Psoas muscle (tissue), 8 donors: ENCODE results near the gene MAPKAP1. TPM values are rescaled to one million over a fixed set of nuclear protein-coding genes. Genes with fewer than 3 reads are reported as not detected.
"Not testable (repeated sequence)": the region's sequence is repeated elsewhere in the genome, so short reads cannot be mapped to it uniquely, and the experiment has no call there.

Experiments used
- ATAC-seq, 4 donors: fragments of 200-7000 bp; cut with Tn5 transposase; one replicate each; pipeline ENCODE4 v1.9.1; 2020; ENCODE audit warnings: moderate library complexity in 3 of 4, mild to moderate bottlenecking in 2 of 4
- DNase-seq, 2 donors: peaks; one replicate each; pipeline ENCODE4 v3.0.0-alpha.2; 2020
- H3K27ac ChIP-seq: fragments of 200-600 bp; one replicate; pipeline ENCODE4 v1.8.0; 2022
- H3K27me3 ChIP-seq, 3 donors: fragments of 200-600 bp in 1 of 3; one replicate each; pipeline versions ENCODE4 v1.6.1 to v1.8.0; 2013 to 2022; ENCODE audit warnings: low read length in 2 of 3, mild to moderate bottlenecking in 2 of 3, moderate library complexity in 1 of 3; ENCODE audit not compliant: insufficient read depth in 3 of 3
- H3K36me3 ChIP-seq, 2 donors: fragments of 200-600 bp in 1 of 2; one replicate each; pipeline versions ENCODE4 v1.6.1 to v1.8.0; 2013 to 2022; ENCODE audit warnings: low read depth in 1 of 2, mild to moderate bottlenecking in 1 of 2, moderate library complexity in 1 of 2; ENCODE audit not compliant: insufficient read depth in 1 of 2
- H3K4me1 ChIP-seq: fragments of 200-600 bp; one replicate; pipeline ENCODE4 v1.8.0; 2022
- H3K4me3 ChIP-seq: fragments of 200-600 bp; one replicate; pipeline ENCODE4 v1.8.0; 2022; ENCODE audit warnings: mild to moderate bottlenecking
- H3K9me3 ChIP-seq: fragments of 200-600 bp; one replicate; pipeline ENCODE4 v1.8.0; 2022
- WGBS, 3 donors: extraction: QIAGEN DNeasy Blood & Tissue Kit; methylation state at CpG; one replicate each; pipeline versions ENCODE4 v1.1.6 to v1.1.7; 2013; 5-methylcytosine and 5-hydroxymethylcytosine counted together
- intact Hi-C, 2 donors: fragments of 100-400 bp; cut with DNase I; formaldehyde crosslinking; loops; one replicate each; pipeline versions ENCODE4 v1.11.0 to v1.14.2; 2022
- polyA plus RNA-seq, 3 donors: library from polyadenylated mRNA; stranded (reverse); fragments of 200-250 nt; gene quantifications; one replicate each; pipeline ENCODE4 v1.2.3, GENCODE V29; 2013
- total RNA-seq, 4 donors: library from RNA; stranded (reverse); fragmentation: NEBNext Ultra II Directional in 2 of 4; extraction: Animal tissue kit (Norgen Biotek cat#: 25700) in 2 of 4; gene quantifications; one replicate each; pipeline versions ENCODE4 v1.2.1 to v1.2.4, GENCODE V29; 2021 to 2023
- TF ChIP-seq, protein P1 (sequence below): fragments of 200-600 bp; IDR thresholded peaks from one replicate; pipeline ENCODE4 v1.8.0; 2022; ENCODE audit warnings: antibody characterized with exemption
- donor health status: healthy with polysubstance abuse.
- donor health status: DM: no; HTN: no; CAD: no; lungs with moderate emphysema.
- donor health status: Bipolar disorder and iron deficiency.
- donor health status: healthy.
- donor health status: DM: yes; HTN: yes; CAD: no.
- donor health status: DM: no; HTN: no; CAD: no.
- donor health status: DM: no; HTN: no; CAD: no.
- donor health status: DM: yes; HTN: yes; CAD: no.

The MAPKAP1 gene
- total and polyA plus RNA-seq, 7 donors = 64.2 to 124 (median 90.4) TPM

DNA sequence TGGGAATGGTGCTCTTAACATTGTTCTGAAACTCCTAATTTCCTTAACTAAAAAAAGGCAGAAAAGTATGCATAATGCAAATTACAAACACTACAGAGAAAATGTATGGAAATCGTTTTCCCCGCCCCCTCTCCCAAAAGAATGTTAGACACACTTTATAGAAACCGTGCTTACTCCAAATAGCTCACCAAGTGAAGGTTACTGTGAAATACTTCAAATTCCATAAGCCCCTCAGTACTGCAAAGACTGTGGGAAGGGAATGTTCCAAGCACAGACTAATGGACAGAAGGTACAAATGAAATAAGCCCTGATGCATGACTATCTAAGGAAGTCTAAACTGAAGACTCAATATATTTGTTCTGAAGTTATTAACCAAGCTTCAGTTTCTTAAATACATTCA lies 12.5 kb downstream of the MAPKAP1 start:
- H3K4me3 ChIP-seq = no peak overlapping the region
- WGBS, 3 donors = 56 to 58% (median 56%) methylated on average over 3 of the region's 3 CpGs
- H3K27ac ChIP-seq = no peak overlapping the region
- no peak for DNase-seq
- ATAC-seq = no peak
- peaks cover 3% of the 10 kb centered on the region for H3K4me1 ChIP-seq
- H3K9me3 ChIP-seq = no peaks in the 10 kb centered on the region
- no peaks in the 10 kb centered on the region for H3K27me3 ChIP-seq
- no peaks in the 10 kb centered on the region for H3K36me3 ChIP-seq
- intact Hi-C loops = no loop called here
- TF ChIP-seq, protein P1, sequence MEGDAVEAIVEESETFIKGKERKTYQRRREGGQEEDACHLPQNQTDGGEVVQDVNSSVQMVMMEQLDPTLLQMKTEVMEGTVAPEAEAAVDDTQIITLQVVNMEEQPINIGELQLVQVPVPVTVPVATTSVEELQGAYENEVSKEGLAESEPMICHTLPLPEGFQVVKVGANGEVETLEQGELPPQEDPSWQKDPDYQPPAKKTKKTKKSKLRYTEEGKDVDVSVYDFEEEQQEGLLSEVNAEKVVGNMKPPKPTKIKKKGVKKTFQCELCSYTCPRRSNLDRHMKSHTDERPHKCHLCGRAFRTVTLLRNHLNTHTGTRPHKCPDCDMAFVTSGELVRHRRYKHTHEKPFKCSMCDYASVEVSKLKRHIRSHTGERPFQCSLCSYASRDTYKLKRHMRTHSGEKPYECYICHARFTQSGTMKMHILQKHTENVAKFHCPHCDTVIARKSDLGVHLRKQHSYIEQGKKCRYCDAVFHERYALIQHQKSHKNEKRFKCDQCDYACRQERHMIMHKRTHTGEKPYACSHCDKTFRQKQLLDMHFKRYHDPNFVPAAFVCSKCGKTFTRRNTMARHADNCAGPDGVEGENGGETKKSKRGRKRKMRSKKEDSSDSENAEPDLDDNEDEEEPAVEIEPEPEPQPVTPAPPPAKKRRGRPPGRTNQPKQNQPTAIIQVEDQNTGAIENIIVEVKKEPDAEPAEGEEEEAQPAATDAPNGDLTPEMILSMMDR = no peak

DNA sequence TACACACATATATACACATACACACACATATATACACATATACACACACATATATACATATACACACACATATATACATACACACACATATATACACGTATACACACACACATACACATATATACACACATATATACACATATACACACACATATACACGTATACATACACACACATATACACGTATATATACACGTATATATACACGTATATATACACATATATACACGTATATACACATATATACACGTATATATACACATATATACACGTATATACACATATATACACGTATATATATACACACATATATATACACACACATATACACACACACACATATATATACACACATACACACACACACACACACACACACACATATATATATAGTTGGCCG lies 13.5 kb downstream of the MAPKAP1 start:
- WGBS, 3 donors = 81 to 85% (median 83%) methylated on average over 10 of the region's 10 CpGs
- ATAC-seq, H3K36me3 ChIP-seq, H3K27ac ChIP-seq, H3K4me3 ChIP-seq, intact Hi-C loops, H3K4me1 ChIP-seq, H3K27me3 ChIP-seq, DNase-seq, H3K9me3 ChIP-seq: not testable (repeated sequence)

DNA sequence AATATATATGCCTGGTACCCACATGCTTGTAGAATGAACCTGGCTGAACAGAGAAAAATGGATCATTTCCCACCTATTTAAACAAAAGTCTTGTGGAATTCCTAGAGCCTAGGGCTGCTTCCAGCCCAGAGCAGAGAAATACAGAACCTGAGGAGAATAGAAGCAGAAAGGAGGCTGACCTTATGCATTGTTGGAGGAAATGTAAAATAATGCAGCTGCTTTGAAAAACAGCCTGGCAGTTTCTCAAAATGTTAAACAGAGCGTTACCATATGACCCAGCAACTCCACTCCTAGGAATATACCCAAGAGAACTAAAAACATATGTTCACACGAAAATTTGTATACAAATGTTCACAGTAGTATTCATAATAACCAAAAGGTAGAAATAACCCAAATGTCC lies 15.1 kb downstream of the MAPKAP1 start:
- no peaks in the 10 kb centered on the region for H3K27me3 ChIP-seq
- H3K4me3 ChIP-seq = no peak overlapping the region
- H3K9me3 ChIP-seq = no peaks in the 10 kb centered on the region
- no peaks in the 10 kb centered on the region for H3K36me3 ChIP-seq
- no peak for ATAC-seq
- no peak overlapping the region for H3K27ac ChIP-seq
- TF ChIP-seq, protein P1 = no peak
- no peak for DNase-seq
- peaks cover 3% of the 10 kb centered on the region for H3K4me1 ChIP-seq
- 63 to 77% (median 72%) methylated on average over 2 of the region's 2 CpGs for WGBS, 3 donors
- intact Hi-C loops = no loop called here

DNA sequence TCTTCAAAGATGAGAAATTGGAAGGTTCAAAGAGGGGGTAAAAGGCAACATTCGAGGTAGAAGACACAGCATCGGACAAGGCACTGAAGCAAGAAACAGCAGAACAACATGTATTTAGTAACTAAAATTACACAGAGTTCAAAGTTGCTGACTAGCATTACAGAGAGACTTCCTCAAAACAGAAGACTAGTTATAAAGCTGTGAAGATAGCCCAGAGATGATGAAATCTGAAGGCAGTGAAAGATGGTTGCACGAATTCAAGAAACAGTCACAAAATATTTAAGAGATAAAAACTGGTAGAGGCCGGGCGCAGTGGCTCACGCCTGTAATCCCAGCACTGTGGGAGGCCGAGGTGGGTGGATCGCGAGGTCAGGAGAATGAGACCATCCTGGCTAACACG lies 16.3 kb downstream of the MAPKAP1 start:
- Histone ChIP-seq H3K9me3 (no peaks in the 10 kb centered on the region), H3K4me1 (peaks cover 2% of the 10 kb centered on the region), H3K4me3 (no peak overlapping the region), H3K27ac (no peak overlapping the region), H3K36me3 (no peaks in the 10 kb centered on the region), H3K27me3 (no peaks in the 10 kb centered on the region)
- ATAC-seq (no peak), DNase-seq (no peak)
- intact Hi-C loops = no loop called here
- WGBS, 3 donors = 88 to 92% (median 91%) methylated on average over 10 of the region's 10 CpGs
- TF ChIP-seq, protein P1 = no peak

DNA sequence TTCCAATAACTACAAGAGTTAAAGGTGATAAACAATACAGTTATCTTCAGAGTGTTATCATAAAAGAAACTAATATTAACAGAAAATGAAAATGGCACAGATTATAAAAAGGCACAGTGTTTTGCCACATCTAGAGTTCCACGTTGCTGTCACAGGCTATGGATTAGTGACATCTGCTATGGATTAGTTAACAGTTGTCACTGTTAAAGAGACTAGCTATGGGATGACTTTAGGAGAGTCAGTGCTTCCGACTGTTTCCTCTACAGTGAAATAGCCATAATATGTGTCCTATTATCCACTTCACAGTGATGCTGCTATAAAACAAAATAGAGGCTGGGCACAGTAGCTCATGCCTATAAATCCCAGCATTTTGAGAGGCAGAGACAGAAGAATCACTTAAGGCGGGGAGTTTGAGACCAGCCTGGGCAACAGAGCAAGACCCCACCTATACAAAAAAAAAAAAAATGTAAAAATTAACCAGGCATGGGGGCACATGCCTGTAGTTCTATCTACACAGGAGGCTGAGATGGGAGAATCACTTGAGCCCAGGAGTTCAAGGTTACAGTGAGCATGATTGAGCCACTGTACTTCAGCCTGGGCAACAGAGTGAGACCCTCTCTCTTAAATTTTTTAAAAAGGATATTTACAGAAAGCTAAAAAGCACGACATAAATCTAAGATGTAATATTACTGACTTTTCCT lies 19.7 kb downstream of the MAPKAP1 start:
- DNase-seq (no peak), ATAC-seq (no peak)
- H3K36me3 ChIP-seq = no peaks in the 10 kb centered on the region
- H3K27me3 ChIP-seq = no peaks in the 10 kb centered on the region
- no peak overlapping the region for H3K27ac ChIP-seq
- H3K4me3 ChIP-seq = no peak overlapping the region
- 72 to 80% (median 76%) methylated on average over 4 of the region's 4 CpGs for WGBS, 3 donors
- intact Hi-C loops = no loop called here
- TF ChIP-seq, protein P1 = no peak
- no peaks in the 10 kb centered on the region for H3K4me1 ChIP-seq
- no peaks in the 10 kb centered on the region for H3K9me3 ChIP-seq
